GM12874 (cell line): Measurements from ENCODE around the gene KLRF1.

ENCODE experiments used
- TF ChIP-seq, protein P1 (sequence below): IDR thresholded peaks from 2 replicates; pipeline ENCODE4 v1.5.1; 2011; ENCODE audit warnings: low read depth, mild to moderate bottlenecking, control low read depth, low read length, moderate library complexity; ENCODE audit not compliant: insufficient read depth

KLRF1 gene

DNA sequence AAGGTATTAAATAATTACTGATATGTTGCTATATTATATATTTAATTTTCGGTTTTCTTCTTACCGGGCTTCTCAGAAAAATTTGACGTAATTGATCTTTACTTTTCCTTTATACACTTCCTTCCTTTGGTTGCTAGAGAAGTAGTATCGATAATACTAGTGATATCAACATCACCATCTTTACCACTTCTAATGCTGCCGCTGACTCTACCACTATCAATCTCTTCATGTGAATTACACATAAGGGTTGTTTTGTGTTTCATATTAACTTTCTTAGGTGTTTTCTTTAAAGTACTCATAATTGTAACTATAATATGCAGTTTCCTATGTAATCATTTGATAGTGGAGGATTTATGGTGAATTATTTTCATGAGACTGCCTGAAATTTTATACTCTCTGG lies 30.9 kb upstream of the KLRF1 start:
- TF ChIP-seq, protein P1, sequence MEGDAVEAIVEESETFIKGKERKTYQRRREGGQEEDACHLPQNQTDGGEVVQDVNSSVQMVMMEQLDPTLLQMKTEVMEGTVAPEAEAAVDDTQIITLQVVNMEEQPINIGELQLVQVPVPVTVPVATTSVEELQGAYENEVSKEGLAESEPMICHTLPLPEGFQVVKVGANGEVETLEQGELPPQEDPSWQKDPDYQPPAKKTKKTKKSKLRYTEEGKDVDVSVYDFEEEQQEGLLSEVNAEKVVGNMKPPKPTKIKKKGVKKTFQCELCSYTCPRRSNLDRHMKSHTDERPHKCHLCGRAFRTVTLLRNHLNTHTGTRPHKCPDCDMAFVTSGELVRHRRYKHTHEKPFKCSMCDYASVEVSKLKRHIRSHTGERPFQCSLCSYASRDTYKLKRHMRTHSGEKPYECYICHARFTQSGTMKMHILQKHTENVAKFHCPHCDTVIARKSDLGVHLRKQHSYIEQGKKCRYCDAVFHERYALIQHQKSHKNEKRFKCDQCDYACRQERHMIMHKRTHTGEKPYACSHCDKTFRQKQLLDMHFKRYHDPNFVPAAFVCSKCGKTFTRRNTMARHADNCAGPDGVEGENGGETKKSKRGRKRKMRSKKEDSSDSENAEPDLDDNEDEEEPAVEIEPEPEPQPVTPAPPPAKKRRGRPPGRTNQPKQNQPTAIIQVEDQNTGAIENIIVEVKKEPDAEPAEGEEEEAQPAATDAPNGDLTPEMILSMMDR: no peak

- TF ChIP-seq, protein P1: no peak
These were observed 30.3 kb upstream of the KLRF1 start for GRCh38 chr12:9796971-9797370.

DNA sequence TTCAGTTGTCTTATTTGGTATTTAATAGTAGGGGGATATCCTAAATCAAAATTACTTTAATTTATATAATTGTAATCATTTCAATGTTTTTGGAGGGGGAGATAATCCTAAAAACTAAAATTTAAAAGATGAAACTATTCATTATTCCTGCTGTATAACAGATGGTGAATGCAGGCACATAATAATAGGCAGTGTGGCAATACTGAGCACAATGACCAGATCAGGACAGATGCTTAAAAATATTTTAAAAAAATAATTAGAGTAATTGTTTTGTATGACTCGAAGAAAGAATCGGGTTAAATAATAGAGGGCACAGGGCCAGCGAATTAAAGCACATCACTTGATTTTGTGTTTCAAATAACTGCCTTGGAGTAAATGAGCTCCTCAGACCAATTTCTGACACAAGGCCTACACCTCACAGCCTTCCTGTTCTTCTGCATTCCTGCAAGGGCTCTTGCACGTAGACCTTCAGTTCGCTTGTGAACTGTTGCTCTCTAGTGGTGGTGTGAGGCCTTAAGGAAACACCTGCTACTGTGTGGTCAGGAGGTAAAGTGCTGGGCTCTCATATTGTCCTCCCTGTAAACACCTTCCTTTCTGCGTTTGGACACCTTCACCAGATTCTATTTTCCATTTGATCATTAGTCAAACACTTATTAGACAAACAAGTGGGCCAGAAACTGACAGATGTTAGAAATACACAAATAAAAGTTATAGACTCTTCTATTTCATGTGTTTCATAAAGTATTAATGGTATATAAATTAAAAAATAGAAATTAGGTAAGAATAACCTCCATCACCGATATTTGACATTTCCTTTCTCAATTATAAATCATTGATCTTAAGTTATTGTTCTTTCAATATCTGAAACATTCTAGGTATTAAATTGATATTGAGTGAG lies 29.3 kb upstream of the KLRF1 start:
- TF ChIP-seq, protein P1: peak; percentile 69

DNA sequence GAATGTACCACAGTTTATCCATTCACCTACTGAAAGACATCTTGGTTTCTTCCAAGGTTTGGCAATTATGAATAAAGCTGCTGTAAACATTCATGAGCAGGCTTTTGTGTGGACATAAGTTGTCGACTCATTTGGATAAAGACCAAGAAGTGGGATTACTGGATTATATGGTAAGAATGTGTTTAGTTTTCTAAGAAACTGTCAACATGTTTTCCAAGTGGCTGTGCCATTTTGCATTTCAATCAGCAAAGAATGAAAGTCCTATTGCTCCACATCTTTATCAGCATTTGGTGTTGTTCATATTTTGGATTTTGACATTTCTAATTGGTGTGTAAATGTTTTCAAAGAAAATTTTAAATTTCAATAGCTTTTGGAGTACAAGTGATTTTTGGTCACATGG lies 27.3 kb upstream of the KLRF1 start:
- TF ChIP-seq, protein P1: no peak

DNA sequence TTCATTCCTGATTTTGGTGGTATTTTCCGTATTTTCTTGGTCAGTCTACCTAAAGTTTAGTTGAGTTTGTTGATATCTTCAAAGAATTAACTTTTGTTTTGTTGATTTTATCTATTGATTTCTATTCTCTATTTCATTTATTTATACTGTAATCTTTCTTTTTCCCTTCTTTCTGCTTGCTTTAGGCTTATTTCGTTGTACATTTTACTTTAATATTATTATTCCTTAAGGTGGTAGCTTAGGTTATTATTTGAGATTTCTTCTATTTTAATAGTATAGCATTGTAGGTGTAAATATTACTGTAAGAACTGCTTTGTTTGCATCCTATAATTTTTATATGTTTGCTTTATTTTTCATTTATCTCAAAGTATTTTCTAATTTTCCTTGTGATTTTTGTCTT lies 21.4 kb upstream of the KLRF1 start:
- TF ChIP-seq, protein P1: no peak

DNA sequence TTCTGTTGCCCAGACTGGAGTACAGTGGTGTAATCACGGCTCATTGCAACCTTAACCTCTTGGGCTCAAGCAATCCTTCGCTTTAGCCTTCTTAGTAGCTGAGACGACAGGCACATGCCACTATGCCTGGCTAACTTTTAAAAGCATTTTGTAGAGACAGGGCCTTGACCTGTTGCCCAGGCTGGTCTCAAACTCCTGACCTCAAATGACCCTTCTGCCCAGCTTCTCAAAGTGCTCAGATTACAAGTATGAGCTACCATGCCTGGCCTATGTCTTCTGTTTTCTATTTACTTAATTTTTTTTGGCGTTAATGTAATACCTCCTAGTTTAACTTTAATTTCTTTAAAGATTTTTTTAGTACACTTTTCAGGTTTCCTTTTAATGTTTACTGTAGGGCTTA lies 20.6 kb upstream of the KLRF1 start:
- TF ChIP-seq, protein P1: no peak

DNA sequence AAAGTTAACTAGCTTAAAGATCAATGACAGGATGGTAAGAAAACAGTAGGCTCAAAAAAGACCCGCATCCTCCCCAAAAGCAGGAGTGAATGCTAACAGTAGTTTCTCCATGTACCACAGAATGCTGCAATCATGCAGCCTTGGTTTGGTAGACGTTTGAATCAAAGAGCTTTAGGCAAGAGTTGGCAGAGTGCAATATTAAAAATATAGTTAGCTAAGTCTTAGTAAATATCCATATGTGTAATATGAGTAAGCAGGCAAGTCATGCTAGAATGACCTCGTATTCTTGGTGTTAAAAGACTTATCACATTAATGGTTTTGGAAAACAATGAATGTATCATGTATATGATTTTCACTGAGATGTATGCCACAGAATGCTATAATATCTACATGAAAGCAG lies 18.8 kb upstream of the KLRF1 start:
- TF ChIP-seq, protein P1: no peak
